Measurements from ENCODE around the gene AKAP13.

DNA sequence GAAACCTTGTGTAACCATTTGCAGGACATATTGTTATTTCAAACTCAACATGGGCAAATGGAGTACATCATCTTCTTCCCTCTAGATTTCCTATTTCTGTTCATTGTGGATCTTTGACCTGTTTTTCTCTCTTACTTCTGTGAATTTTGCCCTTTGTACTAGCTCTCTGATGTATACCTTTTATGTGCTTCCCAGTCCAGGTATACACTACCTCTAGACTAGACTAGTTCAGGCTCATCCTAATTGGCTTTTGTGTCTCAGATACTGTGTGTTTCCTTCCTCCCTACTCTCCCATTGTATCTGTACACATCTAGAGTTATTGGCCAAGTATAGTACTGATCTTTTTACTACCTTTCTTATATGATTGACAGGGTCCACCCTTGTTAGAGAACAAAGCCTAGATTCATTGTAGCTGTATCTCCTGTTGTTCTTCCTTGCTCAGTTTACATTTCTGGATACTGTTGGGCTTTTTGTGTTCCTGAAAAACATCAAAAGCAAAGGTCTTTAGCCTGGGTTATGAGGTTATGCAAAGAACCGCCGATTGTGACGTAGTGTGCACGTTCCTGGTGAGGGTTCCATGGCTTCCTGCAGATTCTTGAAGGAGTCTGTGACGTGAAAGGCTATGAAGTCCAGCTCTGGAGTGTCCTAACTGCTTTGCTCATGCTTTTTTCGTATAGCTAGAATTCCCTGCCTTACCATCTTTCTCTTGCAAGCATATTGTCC, 247.0 kb downstream of the AKAP13 start:
- TF ChIP-seq GATA2 (IDR thresholded peaks at IDR 0.05; ENCODE audit: low read depth, low read length) = no peak
- TF ChIP-seq GATA3 (IDR thresholded peaks at IDR 0.05; ENCODE audit: low read depth, low read length) = no peak
